Kasumi-1 (cell line): ENCODE measurements around the gene CPSF2.
"Not testable (repeated sequence)": the region's sequence is repeated elsewhere in the genome, so short reads cannot be mapped to it uniquely, and the experiment has no call there.

ENCODE experiments used
- DNase-seq, 2 experiments: peaks; one replicate each; lab custom pipeline; 2025; lab: John Stamatoyannopoulos, UW

The CPSF2 gene

GRCh38 chr14:92160619-92161018 is 38.9 kb downstream of the CPSF2 start:
- no peak for DNase-seq

- DNase-seq: no peak
Observed at GRCh38 chr14:92161521-92161920, 39.8 kb downstream of the CPSF2 start.

- DNase-seq: no peak
Observed at GRCh38 chr14:92164958-92165357, 43.2 kb downstream of the CPSF2 start.

GRCh38 chr14:92173668-92174067 is 51.9 kb downstream of the CPSF2 start:
- no peak for DNase-seq

GRCh38 chr14:92175811-92176210 is 54.0 kb downstream of the CPSF2 start:
- no peak for DNase-seq

GRCh38 chr14:92176476-92176875 is 54.7 kb downstream of the CPSF2 start:
- DNase-seq: no peak

GRCh38 chr14:92179178-92179577 is 57.4 kb downstream of the CPSF2 start:
- DNase-seq: not testable (repeated sequence)

- DNase-seq: no peak
Observed at GRCh38 chr14:92185559-92185958, 63.8 kb downstream of the CPSF2 start.

GRCh38 chr14:92187616-92188015 is 65.8 kb downstream of the CPSF2 start:
- not testable (repeated sequence) for DNase-seq

GRCh38 chr14:92190768-92191167 is 69.0 kb downstream of the CPSF2 start:
- DNase-seq: no peak

GRCh38 chr14:92198804-92199203 is 77.0 kb downstream of the CPSF2 start:
- DNase-seq: no peak

GRCh38 chr14:92199763-92200162 is 78.0 kb downstream of the CPSF2 start:
- DNase-seq: no peak

- no peak for DNase-seq
Observed at GRCh38 chr14:92203116-92203515, 81.3 kb downstream of the CPSF2 start.

- DNase-seq: no peak
Observed at GRCh38 chr14:92204792-92205191, 83.0 kb downstream of the CPSF2 start.

GRCh38 chr14:92207012-92207927 is 85.5 kb downstream of the CPSF2 start:
- no peak for DNase-seq

GRCh38 chr14:92207928-92208265 is 86.1 kb downstream of the CPSF2 start:
- no peak for DNase-seq

- no peak for DNase-seq
Observed at GRCh38 chr14:92209141-92209540, 87.4 kb downstream of the CPSF2 start.

- DNase-seq: not testable (repeated sequence)
Observed at GRCh38 chr14:92213125-92213524, 91.4 kb downstream of the CPSF2 start.

GRCh38 chr14:92215579-92215978 is 93.8 kb downstream of the CPSF2 start:
- DNase-seq: no peak

GRCh38 chr14:92217936-92218335 is 96.2 kb downstream of the CPSF2 start:
- no peak for DNase-seq
